Trophoblast cell (in vitro differentiated cells and primary cell): ENCODE results near the gene ITPR1.

ENCODE experiments used
- DNase-seq, 2 donors: peaks; one replicate each; pipeline ENCODE4 v3.0.0-alpha.2; 2016
- H2AFZ ChIP-seq: 2 replicates; pipeline ENCODE4 v1.6.1; 2013; ENCODE audit warnings: low read length, moderate library complexity, mild to moderate bottlenecking; ENCODE audit not compliant: insufficient read depth, poor library complexity
- H2AK5ac ChIP-seq: 2 replicates; pipeline ENCODE4 v1.6.1; 2013; ENCODE audit warnings: mild to moderate bottlenecking, low read length
- H2BK120ac ChIP-seq: 2 replicates; pipeline ENCODE4 v1.6.1; 2013; ENCODE audit warnings: low read length, mild to moderate bottlenecking, moderate library complexity; ENCODE audit not compliant: insufficient read depth, poor library complexity
- H2BK12ac ChIP-seq: 2 replicates; pipeline ENCODE4 v1.6.1; 2013; ENCODE audit warnings: mild to moderate bottlenecking, low read length, moderate library complexity
- H2BK5ac ChIP-seq: 2 replicates; pipeline ENCODE4 v1.6.1; 2013; ENCODE audit warnings: low read length, low read depth, moderate library complexity, mild to moderate bottlenecking; ENCODE audit not compliant: poor library complexity
- H3K14ac ChIP-seq: 2 replicates; pipeline ENCODE4 v1.6.1; 2013; ENCODE audit warnings: mild to moderate bottlenecking, low read length
- H3K18ac ChIP-seq: 2 replicates; pipeline ENCODE4 v1.6.1; 2013; ENCODE audit warnings: mild to moderate bottlenecking, low read length
- H3K23ac ChIP-seq: 2 replicates; pipeline ENCODE4 v1.6.1; 2013; ENCODE audit warnings: low read length
- H3K27ac ChIP-seq: 2 replicates; pipeline ENCODE4 v1.5.1; 2013; ENCODE audit warnings: low read depth, mild to moderate bottlenecking, inconsistent platforms, low read length, moderate library complexity
- H3K27me3 ChIP-seq: 2 replicates; pipeline ENCODE4 v1.6.1; 2013; ENCODE audit warnings: inconsistent platforms, mild to moderate bottlenecking, low read length, moderate library complexity; ENCODE audit not compliant: insufficient read depth
- H3K36me3 ChIP-seq, 2 experiments: 1 replicate in 1 of 2; 2 replicates in 1 of 2; pipeline ENCODE4 v1.6.1; 2013; ENCODE audit warnings: low read length in 2 of 2, mild to moderate bottlenecking in 2 of 2, moderate library complexity in 1 of 2; ENCODE audit not compliant: insufficient read depth in 2 of 2, control insufficient read depth in 1 of 2
- H3K4ac ChIP-seq: 2 replicates; pipeline ENCODE4 v1.6.1; 2013; ENCODE audit warnings: low read depth, mild to moderate bottlenecking, low read length, moderate library complexity
- H3K4me1 ChIP-seq, 2 experiments: 1 replicate in 1 of 2; 2 replicates in 1 of 2; pipeline ENCODE4 v1.6.1; 2013; ENCODE audit warnings: low read length in 2 of 2, mild to moderate bottlenecking in 2 of 2, moderate library complexity in 1 of 2; ENCODE audit not compliant: insufficient read depth in 2 of 2, control insufficient read depth in 1 of 2
- H3K4me2 ChIP-seq: 2 replicates; pipeline ENCODE4 v1.6.1; 2013; ENCODE audit warnings: inconsistent platforms, mild to moderate bottlenecking, low read length, moderate library complexity
- H3K4me3 ChIP-seq: 2 replicates; pipeline ENCODE4 v1.5.1; 2013; ENCODE audit warnings: mild to moderate bottlenecking, low read depth, low read length, inconsistent platforms
- H3K79me1 ChIP-seq: one replicate; pipeline ENCODE4 v1.6.1; 2013; ENCODE audit warnings: low read length
- H3K79me2 ChIP-seq: 2 replicates; pipeline ENCODE4 v1.6.1; 2013; ENCODE audit warnings: low read length, mild to moderate bottlenecking; ENCODE audit not compliant: control insufficient read depth, insufficient read depth, poor library complexity
- H3K9ac ChIP-seq: 2 replicates; pipeline ENCODE4 v1.6.1; 2013; ENCODE audit warnings: mild to moderate bottlenecking, low read length
- H3K9me3 ChIP-seq: 2 replicates; pipeline ENCODE4 v1.6.1; 2013; ENCODE audit warnings: low read depth, mild to moderate bottlenecking, control low read depth, inconsistent platforms, low read length; ENCODE audit not compliant: insufficient read depth
- H4K12ac ChIP-seq: 2 replicates; pipeline ENCODE4 v1.6.1; 2013; ENCODE audit warnings: low read depth, mild to moderate bottlenecking, low read length, moderate library complexity
- H4K8ac ChIP-seq: 2 replicates; pipeline ENCODE4 v1.6.1; 2013; ENCODE audit warnings: low read depth, mild to moderate bottlenecking, low read length, moderate library complexity
- H4K91ac ChIP-seq: one replicate; pipeline ENCODE4 v1.6.1; 2013; ENCODE audit warnings: low read depth, mild to moderate bottlenecking, low read length, moderate library complexity
- WGBS: extraction: QIAGEN DNeasy Blood & Tissue Kit; methylation state at CpG from one replicate; pipeline ENCODE4 v1.1.7; 2013; ENCODE audit warnings: missing lambda C conversion rate; ENCODE audit not compliant: insufficient read length, insufficient coverage; ENCODE audit errors: extremely low coverage; 5-methylcytosine and 5-hydroxymethylcytosine counted together

The ITPR1 gene

DNA sequence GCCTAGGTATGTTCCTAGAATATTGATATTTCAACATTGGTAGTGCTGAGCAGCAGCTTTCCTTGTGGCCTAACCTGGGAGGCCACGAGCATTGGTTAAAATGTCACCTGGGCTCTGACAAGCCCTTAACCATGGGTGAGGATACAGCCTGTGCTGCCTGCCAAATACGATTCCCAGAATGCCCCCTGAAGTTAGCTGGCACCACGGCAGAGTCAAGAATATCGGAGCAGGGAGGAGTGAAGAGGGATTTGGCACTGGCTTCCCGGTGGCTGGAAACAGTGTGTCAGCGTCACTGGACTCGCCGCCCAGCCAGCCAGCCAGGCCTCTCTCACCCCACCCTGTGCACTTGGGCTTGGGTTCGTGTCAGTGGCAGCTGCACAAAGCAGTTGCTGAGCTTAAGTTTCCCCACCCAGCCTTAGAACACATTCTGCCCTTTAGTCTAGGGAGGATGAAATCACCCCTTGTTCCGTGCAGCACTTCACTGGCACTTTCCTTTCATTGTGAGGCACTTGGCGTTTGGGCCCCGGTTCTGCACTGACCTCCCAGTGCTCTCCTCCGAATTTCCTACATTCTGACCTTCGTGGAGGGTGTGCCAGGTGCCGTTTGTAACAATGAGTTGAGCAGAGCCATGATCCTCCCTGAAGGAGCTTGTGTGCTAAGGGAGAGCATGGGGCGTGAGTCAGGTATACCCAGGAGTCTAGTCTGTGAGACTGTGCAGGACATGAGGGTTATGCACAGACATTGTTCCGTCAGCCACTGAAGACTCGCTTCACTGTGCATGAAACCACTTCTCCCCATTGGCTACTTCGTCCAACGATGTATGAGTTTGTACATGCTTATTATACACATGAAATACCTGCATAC lies 333.3 kb downstream of the ITPR1 start:
- peak overlapping the region; percentile 39 for H3K18ac ChIP-seq
- no peak overlapping the region for H3K23ac ChIP-seq
- H2BK5ac ChIP-seq: peak overlapping the region; percentile 44
- H3K79me1 ChIP-seq: peaks cover 45% of the 10 kb centered on the region
- H3K4me3 ChIP-seq: no peak overlapping the region
- H3K9ac ChIP-seq: no peak overlapping the region
- H3K14ac ChIP-seq: peak overlapping the region; percentile 71
- H3K79me2 ChIP-seq: peaks cover 11% of the 10 kb centered on the region
- peak overlapping the region; percentile 35 for H3K4ac ChIP-seq
- H2AK5ac ChIP-seq: peak overlapping the region; percentile 50
- peak overlapping the region; percentile 13 for H2AFZ ChIP-seq
- H2BK12ac ChIP-seq: peak overlapping the region; percentile 92
- peak overlapping the region; percentile 92 for H4K91ac ChIP-seq
- no peaks in the 10 kb centered on the region for H3K9me3 ChIP-seq
- peak overlapping the region; percentile 76 for H3K27ac ChIP-seq
- peak overlapping the region; percentile 50 for H4K8ac ChIP-seq
- no peaks in the 10 kb centered on the region for H3K27me3 ChIP-seq
- H2BK120ac ChIP-seq: peak overlapping the region; percentile 80
- H3K4me1 ChIP-seq: peaks cover 34 to 41% of the 10 kb centered on the region in 2 experiments
- no peak overlapping the region for H3K4me2 ChIP-seq
- no peak for DNase-seq
- no CpG with 5 or more reads among the region's 20 CpGs for WGBS
- H3K36me3 ChIP-seq: no peaks in the 10 kb centered on the region
- H4K12ac ChIP-seq: no peak overlapping the region

DNA sequence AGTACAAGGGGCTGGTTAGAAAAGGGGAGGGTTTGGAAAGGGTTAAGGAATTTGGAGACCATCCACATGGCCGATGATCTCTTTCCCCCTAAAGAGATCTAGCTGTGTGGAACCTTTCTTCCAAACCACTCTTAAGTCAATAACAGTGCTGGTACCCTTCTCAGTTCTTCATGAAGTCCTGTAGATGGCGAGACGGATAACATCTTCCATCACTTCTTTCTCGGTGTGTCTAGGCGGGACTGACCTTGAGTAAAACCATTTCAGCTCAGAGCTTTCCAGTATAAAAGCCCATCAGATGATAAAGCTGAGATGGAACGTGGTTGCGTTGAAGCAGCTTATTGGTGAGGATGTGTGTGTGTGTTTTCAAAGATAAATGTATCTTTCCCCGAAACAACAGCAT lies 334.6 kb downstream of the ITPR1 start:
- H3K79me2 ChIP-seq: peaks cover 12% of the 10 kb centered on the region
- H2BK5ac ChIP-seq: peak overlapping the region; percentile 38
- no peaks in the 10 kb centered on the region for H3K9me3 ChIP-seq
- peak overlapping the region; percentile 44 for H2AK5ac ChIP-seq
- peaks cover 39 to 40% of the 10 kb centered on the region in 2 experiments for H3K4me1 ChIP-seq
- H2AFZ ChIP-seq: no peak overlapping the region
- WGBS: no CpG with 5 or more reads among the region's 8 CpGs
- H3K4ac ChIP-seq: no peak overlapping the region
- no peak for DNase-seq
- no peaks in the 10 kb centered on the region for H3K36me3 ChIP-seq
- peak overlapping the region; percentile 27 for H3K14ac ChIP-seq
- peak overlapping the region; percentile 70 for H4K91ac ChIP-seq
- H3K79me1 ChIP-seq: peaks cover 51% of the 10 kb centered on the region
- no peak overlapping the region for H3K4me2 ChIP-seq
- peak overlapping the region; percentile 79 for H2BK120ac ChIP-seq
- H3K23ac ChIP-seq: no peak overlapping the region
- H4K8ac ChIP-seq: no peak overlapping the region
- no peak overlapping the region for H3K18ac ChIP-seq
- no peaks in the 10 kb centered on the region for H3K27me3 ChIP-seq
- H2BK12ac ChIP-seq: peak overlapping the region; percentile 72
- H3K4me3 ChIP-seq: no peak overlapping the region
- H3K27ac ChIP-seq: no peak overlapping the region
- no peak overlapping the region for H3K9ac ChIP-seq
- no peak overlapping the region for H4K12ac ChIP-seq

DNA sequence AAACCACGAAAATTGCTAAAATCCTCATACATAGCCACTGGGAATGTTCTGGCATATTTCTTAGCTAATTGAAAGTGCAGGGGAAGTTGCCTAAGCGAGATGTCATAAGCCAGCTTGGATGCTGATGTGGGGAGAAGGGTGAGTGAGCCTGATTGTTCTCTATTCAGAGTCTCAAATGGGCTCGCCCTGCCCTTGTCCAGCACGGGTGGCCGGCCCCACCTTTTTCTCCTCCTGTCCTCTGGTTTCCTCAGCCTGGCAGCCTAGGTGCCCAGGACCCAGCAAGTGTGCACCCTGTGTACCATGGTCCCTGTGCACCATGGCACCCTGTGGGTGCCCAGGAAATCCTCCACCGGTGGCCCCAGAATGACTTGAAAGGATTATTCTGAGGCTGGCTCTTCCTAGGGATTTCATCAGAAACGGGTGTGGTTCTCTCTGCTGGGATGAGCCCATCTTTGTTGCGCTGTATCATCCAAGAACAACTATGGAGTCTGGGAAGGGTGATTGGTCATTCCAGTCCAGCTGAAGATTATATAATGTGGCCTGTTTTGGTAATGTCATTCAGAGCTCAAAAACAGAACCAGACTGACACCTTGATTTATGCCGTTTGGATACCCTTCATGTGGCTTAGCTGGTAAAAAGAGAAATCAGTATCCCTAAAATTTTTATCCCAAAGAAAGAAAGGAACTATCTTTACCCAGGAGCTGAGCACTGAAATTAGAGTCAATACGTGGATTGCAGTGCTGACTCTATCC lies 335.3 kb downstream of the ITPR1 start:
- Histone ChIP-seq H3K23ac (no peak overlapping the region), H3K4me3 (no peak overlapping the region), H3K79me2 (peaks cover 13% of the 10 kb centered on the region), H3K27ac (no peak overlapping the region), H3K36me3 (no peaks in the 10 kb centered on the region), H2BK5ac (peak overlapping the region; percentile 15), H2BK12ac (peak overlapping the region; percentile 90), H3K18ac (peak overlapping the region; percentile 62), H3K4ac (peak overlapping the region; percentile 57), H3K4me2 (no peak overlapping the region), H3K9ac (no peak overlapping the region), H3K14ac (peak overlapping the region; percentile 69), H3K9me3 (no peaks in the 10 kb centered on the region), H2AFZ (peak overlapping the region; percentile 26), H4K12ac (no peak overlapping the region), H2BK120ac (peak overlapping the region; percentile 87), H3K4me1 (peaks cover 41% of the 10 kb centered on the region in 2 experiments), H4K91ac (peak overlapping the region; percentile 96), H3K79me1 (peaks cover 55% of the 10 kb centered on the region), H2AK5ac (peak overlapping the region; percentile 87), H4K8ac (peak overlapping the region; percentile 10), H3K27me3 (no peaks in the 10 kb centered on the region)
- no CpG with 5 or more reads among the region's 10 CpGs for WGBS
- DNase-seq: no peak

DNA sequence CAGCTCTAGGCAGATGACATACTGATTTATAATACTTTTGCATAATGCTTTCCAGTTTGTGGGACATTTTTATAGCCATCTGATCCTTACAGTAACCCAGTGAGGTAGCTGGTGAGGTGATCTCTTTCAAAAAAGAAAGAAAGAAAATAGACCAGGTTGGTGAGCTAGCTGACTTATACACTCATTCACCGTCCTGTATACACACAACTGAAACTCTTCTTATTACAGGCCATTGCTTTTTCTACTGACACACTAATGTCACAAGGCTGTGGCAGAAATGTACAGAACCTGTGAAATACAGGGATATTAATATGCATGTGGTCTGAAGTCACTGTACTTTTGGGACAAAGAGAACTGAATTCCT lies 335.9 kb downstream of the ITPR1 start:
- Histone ChIP-seq H3K9ac (no peak overlapping the region), H4K8ac (no peak overlapping the region), H2BK5ac (no peak overlapping the region), H3K36me3 (no peaks in the 10 kb centered on the region), H3K23ac (no peak overlapping the region), H3K4ac (no peak overlapping the region), H2AK5ac (no peak overlapping the region), H4K12ac (no peak overlapping the region), H2BK120ac (no peak overlapping the region), H3K4me1 (peaks cover 41% of the 10 kb centered on the region in 2 experiments), H3K4me3 (no peak overlapping the region), H3K79me1 (peaks cover 57% of the 10 kb centered on the region), H3K9me3 (no peaks in the 10 kb centered on the region), H2BK12ac (no peak overlapping the region), H3K27me3 (no peaks in the 10 kb centered on the region), H4K91ac (no peak overlapping the region), H3K4me2 (no peak overlapping the region), H3K18ac (no peak overlapping the region), H3K14ac (no peak overlapping the region), H3K27ac (no peak overlapping the region), H2AFZ (no peak overlapping the region), H3K79me2 (peaks cover 14% of the 10 kb centered on the region)
- no peak for DNase-seq
- no CpG with 5 or more reads among the region's 1 CpG for WGBS
